Astrocyte (in vitro differentiated cells and primary cell): Measurements from ENCODE around the gene PFDN2.

ENCODE experiments used
- EZH2 ChIP-seq: IDR thresholded peaks from 2 replicates; pipeline ENCODE4 v1.6.1; 2012; ENCODE audit warnings: mild to moderate bottlenecking, low read length, inconsistent platforms; ENCODE audit not compliant: insufficient read depth
- TF ChIP-seq, protein P1 (sequence below): IDR thresholded peaks from 2 replicates; pipeline ENCODE4 v1.5.1; 2011; ENCODE audit warnings: low read depth, mild to moderate bottlenecking, inconsistent platforms, low read length, moderate library complexity; ENCODE audit not compliant: insufficient read depth

DNA sequence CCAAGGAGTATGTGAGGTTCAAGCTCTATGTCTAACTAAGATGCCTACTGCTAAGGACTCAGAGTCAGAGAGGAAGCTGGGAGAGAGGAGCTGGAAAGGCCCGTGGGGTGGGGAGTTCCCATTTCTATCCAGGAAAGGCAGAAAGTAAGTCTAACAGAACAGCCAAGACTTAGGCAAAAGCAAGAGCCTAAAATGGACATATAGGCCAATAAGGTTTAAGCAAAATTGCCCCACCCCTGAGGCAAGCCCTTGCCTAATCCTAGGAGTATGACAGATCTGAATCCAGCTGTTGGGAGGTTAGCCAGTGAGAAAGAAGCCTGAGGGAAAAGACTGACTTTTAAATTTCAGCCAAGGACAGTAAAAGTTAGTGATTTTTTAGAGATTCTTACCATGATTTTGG lies 21.3 kb downstream of the PFDN2 start:
- TF ChIP-seq EZH2, result no peak
- TF ChIP-seq, protein P1, sequence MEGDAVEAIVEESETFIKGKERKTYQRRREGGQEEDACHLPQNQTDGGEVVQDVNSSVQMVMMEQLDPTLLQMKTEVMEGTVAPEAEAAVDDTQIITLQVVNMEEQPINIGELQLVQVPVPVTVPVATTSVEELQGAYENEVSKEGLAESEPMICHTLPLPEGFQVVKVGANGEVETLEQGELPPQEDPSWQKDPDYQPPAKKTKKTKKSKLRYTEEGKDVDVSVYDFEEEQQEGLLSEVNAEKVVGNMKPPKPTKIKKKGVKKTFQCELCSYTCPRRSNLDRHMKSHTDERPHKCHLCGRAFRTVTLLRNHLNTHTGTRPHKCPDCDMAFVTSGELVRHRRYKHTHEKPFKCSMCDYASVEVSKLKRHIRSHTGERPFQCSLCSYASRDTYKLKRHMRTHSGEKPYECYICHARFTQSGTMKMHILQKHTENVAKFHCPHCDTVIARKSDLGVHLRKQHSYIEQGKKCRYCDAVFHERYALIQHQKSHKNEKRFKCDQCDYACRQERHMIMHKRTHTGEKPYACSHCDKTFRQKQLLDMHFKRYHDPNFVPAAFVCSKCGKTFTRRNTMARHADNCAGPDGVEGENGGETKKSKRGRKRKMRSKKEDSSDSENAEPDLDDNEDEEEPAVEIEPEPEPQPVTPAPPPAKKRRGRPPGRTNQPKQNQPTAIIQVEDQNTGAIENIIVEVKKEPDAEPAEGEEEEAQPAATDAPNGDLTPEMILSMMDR, result no peak
